K562 (cell line): ENCODE measurements around the gene AP1G1. TPM values are rescaled to one million over a fixed set of nuclear protein-coding genes. Genes with fewer than 3 reads are reported as not detected.

Source experiments
- ATAC-seq: fragments of 200-7000 bp; cut with Tn5 transposase; 3 replicates; pipeline ENCODE4 v1.9.1; 2020; ENCODE audit warnings: moderate library complexity
- BruUV-seq: library from RNA; stranded (reverse); fragments of 400-500 nt; replicated peaks from 2 replicates; lab custom pipeline; 2021; lab: Mats Ljungman, UMichigan
- CTCF ChIA-PET: fragments of 300-600 bp; formaldehyde crosslinking; extraction: SDS; loops from one replicate; lab custom pipeline; 2021; ENCODE audit warnings: low intra/inter-chr PET ratio; lab: Yijun Ruan, JAX
- POLR2A ChIA-PET: fragments of 300-600, 350-650 bp; sonication (Branson Sonifier 250); formaldehyde crosslinking; extraction: SDS; loops from one replicate; lab custom pipeline; 2021; ENCODE audit warnings: antibody characterized with exemption, inconsistent platforms; lab: Yijun Ruan, JAX
- DNase-seq, 4 experiments: peaks; one replicate each; pipeline versions ENCODE4 v3.0.0 to v3.0.0-alpha.2; 2011 to 2018; ENCODE audit warnings: low spot score in 3 of 4, mixed read lengths in 3 of 4; ENCODE audit errors: extremely low read depth in 1 of 4
- FAIRE-seq: peaks from 2 replicates; lab custom pipeline; 2011; peaks lifted over from hg19 to GRCh38; lab: Jason Lieb, UNC
- H2AFZ ChIP-seq: 2 replicates; pipeline ENCODE4 v1.6.0; 2011; ENCODE audit warnings: low read depth, low read length, control low read depth, inconsistent platforms
- H3K27ac ChIP-seq: fragments of 200-600 bp; 3 replicates; pipeline ENCODE4 v1.8.0; 2011; ENCODE audit warnings: low read depth, mild to moderate bottlenecking, control low read depth, inconsistent platforms, low read length, moderate library complexity, mixed read lengths; ENCODE audit errors: extremely low read depth
- H3K27me3 ChIP-seq, 2 experiments: fragments of 300-600 bp in 1 of 2; 2 replicates in 1 of 2; 3 replicates in 1 of 2; pipeline versions ENCODE4 v1.6.0 to v1.8.0; 2011; ENCODE audit warnings: inconsistent platforms in 2 of 2, low read length in 2 of 2, mild to moderate bottlenecking in 1 of 2, mixed read lengths in 1 of 2, moderate library complexity in 1 of 2; ENCODE audit not compliant: control insufficient read depth in 2 of 2, insufficient read depth in 2 of 2
- H3K36me3 ChIP-seq: fragments of 300-600 bp; 3 replicates; pipeline ENCODE4 v1.8.0; 2011; ENCODE audit warnings: mild to moderate bottlenecking, low read length, inconsistent platforms; ENCODE audit not compliant: control insufficient read depth, insufficient read depth
- H3K4me1 ChIP-seq, 2 experiments: fragments of 200-600 bp in 1 of 2; replicated peaks in 1 of 2; 2 replicates in 1 of 2; 3 replicates in 1 of 2; pipeline versions ENCODE4 v1.5.1 to v1.8.0; 2011; ENCODE audit warnings: inconsistent platforms in 2 of 2, low read length in 2 of 2, mild to moderate bottlenecking in 1 of 2, mixed read lengths in 1 of 2, moderate library complexity in 1 of 2; ENCODE audit not compliant: control insufficient read depth in 2 of 2, insufficient read depth in 2 of 2
- H3K4me2 ChIP-seq: 2 replicates; pipeline ENCODE4 v1.6.1; 2011; ENCODE audit warnings: low read length, control low read depth, inconsistent platforms, mixed read lengths; ENCODE audit not compliant: insufficient read depth
- H3K4me3 ChIP-seq: fragments of 200-600 bp; sonication (generic), shearing (Covaris generic); 2 replicates; pipeline ENCODE4 v1.5.1; 2016; ENCODE audit warnings: control low read depth, inconsistent platforms
- H3K79me2 ChIP-seq: fragments of 200-600 bp; 3 replicates; pipeline ENCODE4 v1.8.0; 2011; ENCODE audit warnings: low read length, inconsistent platforms; ENCODE audit not compliant: control insufficient read depth, insufficient read depth
- H3K9ac ChIP-seq, 2 experiments: 2 replicates each; pipeline versions ENCODE4 v1.6.0 to v1.6.1; 2011; ENCODE audit warnings: low read depth in 2 of 2, low read length in 2 of 2, control low read depth in 1 of 2, inconsistent platforms in 1 of 2, mild to moderate bottlenecking in 1 of 2, mixed read lengths in 1 of 2; ENCODE audit not compliant: insufficient read depth in 1 of 2
- H3K9me1 ChIP-seq: one replicate; pipeline ENCODE4 v1.6.0; 2011; ENCODE audit warnings: inconsistent platforms, mild to moderate bottlenecking, low read length, moderate library complexity; ENCODE audit not compliant: control insufficient read depth, insufficient read depth
- H3K9me3 ChIP-seq: replicated peaks from 2 replicates; pipeline ENCODE4 v1.5.1; 2011; ENCODE audit warnings: low read depth, low read length, inconsistent platforms; ENCODE audit not compliant: control insufficient read depth, insufficient read depth
- H4K20me1 ChIP-seq: replicated peaks from 2 replicates; pipeline ENCODE4 v1.6.1; 2011; ENCODE audit warnings: low read length, inconsistent platforms, mixed read lengths; ENCODE audit not compliant: control insufficient read depth, insufficient read depth
- NFRKB ChIP-seq: fragments of 450-650 bp; IDR thresholded peaks from 2 replicates; pipeline ENCODE4 v1.6.1; 2016; ENCODE audit warnings: low read depth
- RFX7 ChIP-seq: fragments of 250-450 bp; sonication (Bioruptor Pico); IDR thresholded peaks from 2 replicates; pipeline ENCODE4 v1.5.1; 2021; ENCODE audit warnings: mild to moderate bottlenecking
- ZNF232 ChIP-seq: sonication (generic); formaldehyde crosslinking; IDR thresholded peaks from 2 replicates; pipeline ENCODE4 v1.8.0; 2022; ENCODE audit warnings: mild to moderate bottlenecking, missing genetic modification reagents
- ZNF316 ChIP-seq: fragments of 450-650 bp; IDR thresholded peaks from 2 replicates; pipeline ENCODE4 v1.6.1; 2016
- WGBS: fragments of 100-300 bp; shearing (Covaris generic); methylation state at CpG from one replicate; pipeline ENCODE4 v1.1.6; 2016; ENCODE audit warnings: low coverage, mixed read lengths; ENCODE audit not compliant: insufficient coverage; ENCODE audit errors: missing lambda C conversion rate; 5-methylcytosine and 5-hydroxymethylcytosine counted together
- in situ Hi-C: fragments of 300-500 bp; cut with MboI; formaldehyde crosslinking; loops from 4 replicates; pipeline ENCODE4 v1.15.0; 2018; ENCODE audit warnings: inconsistent platforms, mixed read lengths
- intact Hi-C: fragments of 100-400 bp; cut with micrococcal nuclease; formaldehyde crosslinking; loops from 2 replicates; pipeline ENCODE4 v1.14.2; 2022
- polyA plus RNA-seq, 8 experiments: library from polyadenylated mRNA; depleted of rRNA in 4 of 8; stranded (reverse) in 5 of 8; unstranded in 3 of 8; fragments of >200 nt; fragmentation: Nextera tagmentation in 2 of 8; fragmentation: Illumina TruSeq in 1 of 8; extraction: Ambion mirVana in 2 of 8; extraction: Trizol in 1 of 8; gene quantifications; 2 replicates each; pipeline versions ENCODE4 v1.2.1 to v1.2.3, GENCODE V29; 2011 to 2014; ENCODE audit warnings: inconsistent platforms in 1 of 8, missing spikeins in 1 of 8
- total RNA-seq, 7 experiments: library from RNA; depleted of rRNA in 6 of 7; stranded (reverse); fragments of >200 nt in 6 of 7; fragmentation: Illumina TruSeq in 2 of 7; extraction: Trizol in 2 of 7; gene quantifications; 2 replicates each; pipeline versions ENCODE4 v1.2.1 to v1.2.3, GENCODE V29; 2011 to 2021; ENCODE audit warnings: low replicate concordance in 1 of 7
- TF ChIP-seq, protein P1 (sequence below): fragments of 450-650 bp; IDR thresholded peaks from 2 replicates; pipeline ENCODE4 v1.6.1; 2018; ENCODE audit not compliant: partially characterized antibody

The AP1G1 gene
- total and polyA plus RNA-seq, 9 of the 15 experiments (the other 6 are each of a cell fraction or from before 2014, with no cell fraction given) = 7.0 to 59.2 (median 42.0) TPM

DNA sequence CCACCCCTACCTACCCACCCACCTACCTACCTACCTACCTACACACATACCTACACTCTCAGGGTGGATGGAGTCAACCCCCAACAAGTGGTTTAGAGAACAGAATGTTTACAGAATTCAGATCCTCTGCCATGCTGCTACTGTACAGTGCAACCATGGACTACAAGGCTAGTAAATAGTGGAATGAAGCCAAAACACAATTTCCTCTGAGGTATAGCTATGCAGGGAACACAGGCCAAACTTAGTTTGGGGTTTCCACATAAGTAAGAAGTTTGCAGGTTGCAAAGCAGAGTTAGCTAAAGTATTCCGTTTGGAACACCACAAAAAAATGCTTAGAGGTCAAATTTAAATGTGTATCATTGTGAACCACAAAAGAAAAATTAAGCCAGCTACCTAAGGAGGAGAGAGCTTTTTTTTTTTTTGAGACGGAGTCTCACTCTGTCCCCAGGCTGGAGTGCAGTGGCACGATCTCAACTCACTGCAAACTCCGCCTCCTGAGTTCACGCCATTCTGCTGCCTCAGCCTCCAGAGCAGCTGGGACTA, 2.7 kb upstream of the AP1G1 start:
- Histone ChIP-seq H3K36me3 (peaks cover 6% of the 10 kb centered on the region; the same call in 2 of the 3 replicates), H3K4me3 (no peak overlapping the region), H3K4me2 (no peak overlapping the region), H3K4me1 (peaks cover 4 to 8% of the 10 kb centered on the region in 2 experiments; a peak in 4 of 5 replicates), H4K20me1 (no peaks in the 10 kb centered on the region; the same call in 1 of the 2 replicates), H3K9me1 (no peaks in the 10 kb centered on the region), H3K27me3 (no peaks in the 10 kb centered on the region; a peak in 1 of 5 replicates), H3K9ac (no peak overlapping the region), H3K79me2 (peaks cover 25% of the 10 kb centered on the region), H3K9me3 (no peaks in the 10 kb centered on the region), H2AFZ (peak overlapping the region; percentile 52), H3K27ac (no peak overlapping the region)
- no peak for DNase-seq
- no TSS peak for BruUV-seq
- no peak for TF ChIP-seq ZNF232
- TF ChIP-seq, protein P1, sequence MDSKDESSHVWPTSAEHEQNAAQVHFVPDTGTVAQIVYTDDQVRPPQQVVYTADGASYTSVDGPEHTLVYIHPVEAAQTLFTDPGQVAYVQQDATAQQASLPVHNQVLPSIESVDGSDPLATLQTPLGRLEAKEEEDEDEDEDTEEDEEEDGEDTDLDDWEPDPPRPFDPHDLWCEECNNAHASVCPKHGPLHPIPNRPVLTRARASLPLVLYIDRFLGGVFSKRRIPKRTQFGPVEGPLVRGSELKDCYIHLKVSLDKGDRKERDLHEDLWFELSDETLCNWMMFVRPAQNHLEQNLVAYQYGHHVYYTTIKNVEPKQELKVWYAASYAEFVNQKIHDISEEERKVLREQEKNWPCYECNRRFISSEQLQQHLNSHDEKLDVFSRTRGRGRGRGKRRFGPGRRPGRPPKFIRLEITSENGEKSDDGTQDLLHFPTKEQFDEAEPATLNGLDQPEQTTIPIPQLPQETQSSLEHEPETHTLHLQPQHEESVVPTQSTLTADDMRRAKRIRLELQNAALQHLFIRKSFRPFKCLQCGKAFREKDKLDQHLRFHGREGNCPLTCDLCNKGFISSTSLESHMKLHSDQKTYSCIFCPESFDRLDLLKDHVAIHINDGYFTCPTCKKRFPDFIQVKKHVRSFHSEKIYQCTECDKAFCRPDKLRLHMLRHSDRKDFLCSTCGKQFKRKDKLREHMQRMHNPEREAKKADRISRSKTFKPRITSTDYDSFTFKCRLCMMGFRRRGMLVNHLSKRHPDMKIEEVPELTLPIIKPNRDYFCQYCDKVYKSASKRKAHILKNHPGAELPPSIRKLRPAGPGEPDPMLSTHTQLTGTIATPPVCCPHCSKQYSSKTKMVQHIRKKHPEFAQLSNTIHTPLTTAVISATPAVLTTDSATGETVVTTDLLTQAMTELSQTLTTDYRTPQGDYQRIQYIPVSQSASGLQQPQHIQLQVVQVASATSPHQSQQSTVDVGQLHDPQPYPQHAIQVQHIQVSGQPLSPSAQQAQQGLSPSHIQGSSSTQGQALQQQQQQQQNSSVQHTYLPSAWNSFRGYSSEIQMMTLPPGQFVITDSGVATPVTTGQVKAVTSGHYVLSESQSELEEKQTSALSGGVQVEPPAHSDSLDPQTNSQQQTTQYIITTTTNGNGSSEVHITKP = peak; percentile 66
- TF ChIP-seq ZNF316 = 0 out of 2 replicates have a peak, but pooled peaks have one; percentile 14
- no peak for TF ChIP-seq NFRKB
- no peak for TF ChIP-seq RFX7
- intact Hi-C loops (no loop called here), in situ Hi-C loops (no loop called here)
- CTCF ChIA-PET = no interaction called here
- no peak for ATAC-seq
- FAIRE-seq = no peak
- WGBS = 71% methylated on average over 5 of the region's 5 CpGs
- POLR2A ChIA-PET = interaction anchor here (0.5 to 3.3 kb wide), 4 partner anchors 13 to 1227 kb away, joined by 3 to 17 read pairs (median 6); no protein-coding TSS in a partner anchor
